ENCODE measurements around the gene SEPTIN10. TPM values are rescaled to one million over a fixed set of nuclear protein-coding genes. Genes with fewer than 3 reads are reported as not detected.

The SEPTIN10 gene
- total and polyA plus RNA-seq, 4 donors = 30.2 to 117 (median 48.3) TPM

GRCh38 chr2:109545828-109546713 is 67.7 kb downstream of the SEPTIN10 start:
- H3K27ac ChIP-seq (ENCODE audit: low read depth in 1 of 2, low read length in 1 of 2) = no peak overlapping the region
- H3K27me3 ChIP-seq (ENCODE audit: control insufficient read depth in 3 of 3, insufficient read depth in 3 of 3, low read length in 2 of 3) = no peaks in the 10 kb centered on the region
- H3K4me3 ChIP-seq = no peak overlapping the region
- no peaks in the 10 kb centered on the region for H3K9me3 ChIP-seq (ENCODE audit: control insufficient read depth in 4 of 4, insufficient read depth in 3 of 4, low read length in 3 of 4)
- ATAC-seq (ENCODE audit: insufficient read depth, low FRiP score) (peak; percentile 93), DNase-seq (peak; percentile 79 to 83 (median 82))
- peak; percentile 94 for TF ChIP-seq CTCF (IDR thresholded peaks at IDR 0.05; ENCODE audit: control extremely low read depth, extremely low read depth)
- H3K9ac ChIP-seq (ENCODE audit: insufficient read depth in 1 of 2, low read length in 2 of 2) = no peak overlapping the region
- peaks cover 0 to 2% (median 0%) of the 10 kb centered on the region in 5 donors for H3K4me1 ChIP-seq (ENCODE audit: control insufficient read depth in 5 of 5, insufficient read depth in 5 of 5, low read length in 5 of 5)
- H3K36me3 ChIP-seq (ENCODE audit: control insufficient read depth in 4 of 4, insufficient read depth in 4 of 4, low read length in 4 of 4) = peaks cover 0 to 9% (median 4%) of the 10 kb centered on the region in 4 donors
- 31 to 39% methylated on average over 10 of the region's 10 CpGs for WGBS, 2 donors

- peaks cover 0 to 2% (median 0%) of the 10 kb centered on the region in 5 donors for H3K4me1 ChIP-seq (ENCODE audit: control insufficient read depth in 5 of 5, insufficient read depth in 5 of 5, low read length in 5 of 5)
- no peak overlapping the region for H3K9ac ChIP-seq (ENCODE audit: insufficient read depth in 1 of 2, low read length in 2 of 2)
- H3K27me3 ChIP-seq (ENCODE audit: control insufficient read depth in 3 of 3, insufficient read depth in 3 of 3, low read length in 2 of 3) = no peaks in the 10 kb centered on the region
- no peaks in the 10 kb centered on the region for H3K9me3 ChIP-seq (ENCODE audit: control insufficient read depth in 4 of 4, insufficient read depth in 3 of 4, low read length in 3 of 4)
- peaks cover 0 to 9% (median 4%) of the 10 kb centered on the region in 4 donors for H3K36me3 ChIP-seq (ENCODE audit: control insufficient read depth in 4 of 4, insufficient read depth in 4 of 4, low read length in 4 of 4)
- ATAC-seq (ENCODE audit: insufficient read depth, low FRiP score) (no peak), DNase-seq (no peak)
- 74 to 90% methylated on average over 6 of the region's 6 CpGs for WGBS, 2 donors
- no peak overlapping the region for H3K27ac ChIP-seq (ENCODE audit: low read depth in 1 of 2, low read length in 1 of 2)
- no peak overlapping the region for H3K4me3 ChIP-seq
- no peak for TF ChIP-seq CTCF (IDR thresholded peaks at IDR 0.05; ENCODE audit: control extremely low read depth, extremely low read depth)
Observed at GRCh38 chr2:109542384-109542783, 71.4 kb downstream of the SEPTIN10 start.

GRCh38 chr2:109538546-109538945 is 75.2 kb downstream of the SEPTIN10 start:
- 86 to 87% methylated on average over 8 of the region's 8 CpGs for WGBS, 2 donors
- TF ChIP-seq CTCF (IDR thresholded peaks at IDR 0.05; ENCODE audit: control extremely low read depth, extremely low read depth) = no peak
- Histone ChIP-seq H3K36me3 (ENCODE audit: control insufficient read depth in 4 of 4, insufficient read depth in 4 of 4, low read length in 4 of 4) (peaks cover 0 to 4% (median 1%) of the 10 kb centered on the region in 4 donors), H3K27me3 (ENCODE audit: control insufficient read depth in 3 of 3, insufficient read depth in 3 of 3, low read length in 2 of 3) (no peaks in the 10 kb centered on the region), H3K27ac (ENCODE audit: low read depth in 1 of 2, low read length in 1 of 2) (no peak overlapping the region), H3K4me1 (ENCODE audit: control insufficient read depth in 5 of 5, insufficient read depth in 5 of 5, low read length in 5 of 5) (peaks cover 0 to 2% (median 0%) of the 10 kb centered on the region in 5 donors), H3K4me3 (no peak overlapping the region), H3K9ac (ENCODE audit: insufficient read depth in 1 of 2, low read length in 2 of 2) (no peak overlapping the region), H3K9me3 (ENCODE audit: control insufficient read depth in 4 of 4, insufficient read depth in 3 of 4, low read length in 3 of 4) (no peaks in the 10 kb centered on the region)
- no peak for DNase-seq
- ATAC-seq (ENCODE audit: insufficient read depth, low FRiP score) = no peak

Data from lung (tissue), 12 donors.